Measurements from ENCODE around the gene SYT15. TPM values are rescaled to one million over a fixed set of nuclear protein-coding genes. Genes with fewer than 3 reads are reported as not detected.

Gene SYT15
- total RNA-seq, 1 experiment from 2014 or later: 0.59 TPM

- no peaks in the 10 kb centered on the region for H3K27me3 Mint-ChIP-seq (ENCODE audit: low read depth)
- Histone ChIP-seq H3K4me2 (ENCODE audit: insufficient read depth, insufficient read length, low read length) (no peak overlapping the region), H4K91ac (ENCODE audit: insufficient read length, low read depth, low read length) (no peak overlapping the region), H4K20me1 (ENCODE audit: control insufficient read depth, insufficient read depth, insufficient read length) (no peaks in the 10 kb centered on the region), H3K56ac (ENCODE audit: insufficient read length, low read depth, low read length) (no peak overlapping the region), H3K18ac (ENCODE audit: insufficient read length, low read depth, low read length) (no peak overlapping the region), H3K9ac (ENCODE audit: extremely low read depth, insufficient read length, low read length) (no peak overlapping the region), H3K27me3 (ENCODE audit: insufficient read depth, low read length) (no peaks in the 10 kb centered on the region), H4K8ac (replicated peaks; ENCODE audit: insufficient read length, low read depth, low read length) (no peak overlapping the region), H2BK12ac (ENCODE audit: insufficient read length, low read depth, low read length) (no peak overlapping the region), H2BK15ac (ENCODE audit: low read depth, low read length) (no peak overlapping the region), H3T11ph (ENCODE audit: low read length) (no peak overlapping the region), H3K27ac (ENCODE audit: insufficient read length, low read depth, low read length) (no peak overlapping the region), H2BK120ac (ENCODE audit: low read depth, low read length, poor library complexity, severe bottlenecking) (no peak overlapping the region), H3K23me2 (ENCODE audit: insufficient read length, low read depth, low read length, poor library complexity, severe bottlenecking) (peaks cover 14% of the 10 kb centered on the region), H3K4ac (ENCODE audit: low read depth, low read length) (no peak overlapping the region), H3K79me1 (ENCODE audit: insufficient read depth, low read depth, low read length, poor library complexity, severe bottlenecking) (no peaks in the 10 kb centered on the region), H3K14ac (ENCODE audit: insufficient read depth, low read length) (no peak overlapping the region), H2BK5ac (ENCODE audit: insufficient read length, low read length) (no peak overlapping the region), H2AFZ (ENCODE audit: low read length) (no peak overlapping the region), H3K79me2 (ENCODE audit: insufficient read depth, low read length) (no peaks in the 10 kb centered on the region), H3K23ac (ENCODE audit: insufficient read length, low read depth, low read length) (no peak overlapping the region), H2AK5ac (ENCODE audit: insufficient read length, low read length) (no peak overlapping the region), H4K5ac (ENCODE audit: insufficient read length, low read depth, low read length) (no peak overlapping the region), H2BK20ac (ENCODE audit: low read depth, low read length, poor library complexity, severe bottlenecking) (no peak overlapping the region), H3K9me3 (ENCODE audit: control insufficient read depth, low read depth, low read length) (no peaks in the 10 kb centered on the region), H3K4me1 (ENCODE audit: insufficient read depth, low read length) (peaks cover 4% of the 10 kb centered on the region; the same call in 1 of the 2 replicates)
- TF ChIP-seq, protein P1, sequence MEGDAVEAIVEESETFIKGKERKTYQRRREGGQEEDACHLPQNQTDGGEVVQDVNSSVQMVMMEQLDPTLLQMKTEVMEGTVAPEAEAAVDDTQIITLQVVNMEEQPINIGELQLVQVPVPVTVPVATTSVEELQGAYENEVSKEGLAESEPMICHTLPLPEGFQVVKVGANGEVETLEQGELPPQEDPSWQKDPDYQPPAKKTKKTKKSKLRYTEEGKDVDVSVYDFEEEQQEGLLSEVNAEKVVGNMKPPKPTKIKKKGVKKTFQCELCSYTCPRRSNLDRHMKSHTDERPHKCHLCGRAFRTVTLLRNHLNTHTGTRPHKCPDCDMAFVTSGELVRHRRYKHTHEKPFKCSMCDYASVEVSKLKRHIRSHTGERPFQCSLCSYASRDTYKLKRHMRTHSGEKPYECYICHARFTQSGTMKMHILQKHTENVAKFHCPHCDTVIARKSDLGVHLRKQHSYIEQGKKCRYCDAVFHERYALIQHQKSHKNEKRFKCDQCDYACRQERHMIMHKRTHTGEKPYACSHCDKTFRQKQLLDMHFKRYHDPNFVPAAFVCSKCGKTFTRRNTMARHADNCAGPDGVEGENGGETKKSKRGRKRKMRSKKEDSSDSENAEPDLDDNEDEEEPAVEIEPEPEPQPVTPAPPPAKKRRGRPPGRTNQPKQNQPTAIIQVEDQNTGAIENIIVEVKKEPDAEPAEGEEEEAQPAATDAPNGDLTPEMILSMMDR (conservative IDR thresholded peaks at IDR 0.05): no peak
- H3K27ac Mint-ChIP-seq: no peak overlapping the region
- no peaks in the 10 kb centered on the region for H3K9me3 Mint-ChIP-seq
- WGBS (ENCODE audit: extremely low coverage, insufficient read length, low lambda C conversion rate): no CpG with 5 or more reads among the region's 10 CpGs
- H3K4me1 Mint-ChIP-seq: peaks cover 4 to 9% of the 10 kb centered on the region in 2 experiments
- no peak overlapping the region for H3K4me3 Mint-ChIP-seq
- no peak for DNase-seq
- peaks cover 0 to 3% (median 0%) of the 10 kb centered on the region in 3 experiments; a peak in 1 of 7 replicates for H3K36me3 Mint-ChIP-seq (ENCODE audit: insufficient read depth in 1 of 3, low read depth in 3 of 3)
These were observed 26.2 kb upstream of the SYT15 start for GRCh38 chr10:46552526-46553237.
